ENCODE measurements around the gene PSORS1C2.
"Not testable (repeated sequence)": the region's sequence is repeated elsewhere in the genome, so short reads cannot be mapped to it uniquely, and the experiment has no call there.

- not testable (repeated sequence) for TF ChIP-seq POLR2A, CTCF (IDR thresholded peaks at IDR 0.05)
Observed at GRCh38 chr6:31185695-31186051, 46.8 kb upstream of the PSORS1C2 start.

All from testis (tissue), 2 donors.